Frontal cortex (tissue), 1 donor: Measurements from ENCODE around the gene CYTH2. TPM values are rescaled to one million over a fixed set of nuclear protein-coding genes. Genes with fewer than 3 reads are reported as not detected.

Source experiments
- total RNA-seq: library from RNA; depleted of rRNA; stranded (reverse); fragments of >200 nt; gene quantifications from one replicate; pipeline ENCODE4 v1.2.3, GENCODE V29; 2014

CYTH2 gene
- total RNA-seq, 1 donor from 2014 or later = 78.3 TPM

Other genes starting within 250 kb of the CYTH2 start
- 12.6 TPM for gene CARD8, start 213.5 kb upstream of the CYTH2 start, total RNA-seq
- gene ZNF114, start 199.3 kb upstream of the CYTH2 start, total RNA-seq = 6.9 TPM
- 3.7 TPM for gene EMP3, start 143.8 kb upstream of the CYTH2 start, total RNA-seq
- 3.7 TPM for gene TMEM143, start 105.4 kb upstream of the CYTH2 start, total RNA-seq
- not detected for gene SYNGR4, start 105.0 kb upstream of the CYTH2 start, total RNA-seq
- 21.6 TPM for gene KDELR1, start 77.8 kb upstream of the CYTH2 start, total RNA-seq
- 2.9 TPM for gene GRIN2D, start 75.7 kb upstream of the CYTH2 start, total RNA-seq
- gene GRWD1, start 23.4 kb upstream of the CYTH2 start, total RNA-seq = 6.9 TPM
- gene KCNJ14, start 13.8 kb upstream of the CYTH2 start, total RNA-seq = 0.82 TPM
- 10.6 TPM for gene LMTK3, start 42.5 kb downstream of the CYTH2 start, total RNA-seq
- gene SULT2B1, start 82.8 kb downstream of the CYTH2 start, total RNA-seq = 0.82 TPM
- gene SPACA4, start 137.4 kb downstream of the CYTH2 start, total RNA-seq = not detected
- gene FAM83E, start 145.7 kb downstream of the CYTH2 start, total RNA-seq = 0.41 TPM
- gene RPL18, start 149.8 kb downstream of the CYTH2 start, total RNA-seq = 1,742 TPM
- gene SPHK2, start 150.1 kb downstream of the CYTH2 start, total RNA-seq = 6.9 TPM
- gene DBP, start 168.0 kb downstream of the CYTH2 start, total RNA-seq = 4.9 TPM
- gene CA11, start 176.8 kb downstream of the CYTH2 start, total RNA-seq = 12.6 TPM
- not detected for gene NTN5, start 203.6 kb downstream of the CYTH2 start, total RNA-seq
- gene FUT2, start 226.6 kb downstream of the CYTH2 start, total RNA-seq = under 0.01 TPM